HG03045 (cell line): ENCODE results near the gene ZNF335.
"Not testable (repeated sequence)": the region's sequence is repeated elsewhere in the genome, so short reads cannot be mapped to it uniquely, and the experiment has no call there.

Source experiments
- ATAC-seq: cut with Tn5 transposase; IDR thresholded peaks from one replicate; pipeline ENCODE4 v1.9.1; 2021; ENCODE audit warnings: mild to moderate bottlenecking, moderate library complexity; ENCODE audit not compliant: unreplicated experiment

ZNF335 gene

DNA sequence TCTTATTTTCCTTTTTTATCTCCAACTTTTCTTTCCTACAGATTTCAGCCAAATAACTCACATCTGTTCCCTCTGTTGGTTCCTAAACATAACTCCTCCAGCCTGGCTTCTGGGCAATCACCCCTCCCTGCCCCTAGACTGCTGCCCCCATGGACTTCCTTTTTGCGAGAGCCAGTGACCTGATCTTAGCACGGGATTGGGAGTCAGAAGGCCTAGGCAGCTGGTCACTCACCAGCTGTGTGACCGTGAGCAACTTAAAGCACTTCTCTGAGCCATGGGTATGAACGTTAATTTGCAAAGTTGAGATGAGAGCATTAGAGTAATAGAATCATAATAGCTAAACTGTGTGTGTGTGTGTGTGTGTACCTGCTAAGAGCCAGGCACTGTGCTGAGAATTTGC is 32.2 kb upstream of the ZNF335 start:
- no peak for ATAC-seq

GRCh38 chr20:46002008-46002407 is 30.0 kb upstream of the ZNF335 start:
- no peak for ATAC-seq

- ATAC-seq, result no peak
Measured at GRCh38 chr20:46001498-46001897, 29.5 kb upstream of the ZNF335 start.

DNA sequence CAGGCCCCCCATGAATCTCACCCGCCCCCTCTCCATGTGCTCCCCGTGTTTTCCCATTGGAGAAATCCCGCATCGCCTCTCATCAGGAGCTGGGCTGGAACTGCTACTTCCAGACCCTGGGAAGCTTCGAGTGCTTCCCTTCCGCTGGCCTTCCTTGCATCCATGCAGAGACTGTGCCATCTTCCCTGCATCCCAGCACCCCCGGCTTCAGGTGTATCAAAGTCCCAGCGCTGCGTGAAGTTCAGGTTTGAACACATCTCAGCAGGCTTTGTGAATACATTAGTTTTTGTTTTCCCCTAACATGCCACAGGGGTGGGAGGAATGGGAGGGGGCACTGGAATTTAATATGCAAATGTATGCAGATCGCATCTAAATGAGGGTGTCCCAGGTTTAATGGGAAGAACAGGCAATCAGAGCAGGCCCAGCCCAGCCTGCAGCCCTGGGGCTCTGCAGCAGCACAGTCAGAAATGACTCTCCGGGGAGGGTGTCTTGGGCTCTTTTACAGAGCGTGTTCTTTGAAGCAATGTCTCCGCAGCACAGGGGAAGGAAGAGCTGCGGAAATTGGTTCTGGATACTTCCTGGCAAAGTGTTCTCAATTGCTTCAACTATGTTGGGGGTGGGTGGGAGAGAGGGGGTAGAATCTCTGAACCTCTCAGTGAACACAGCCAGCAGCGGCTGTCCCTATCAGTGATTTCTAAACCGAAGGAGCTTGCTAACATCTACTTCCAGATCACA is 28.4 kb upstream of the ZNF335 start:
- no peak for ATAC-seq

GRCh38 chr20:45999557-46000261 is 27.7 kb upstream of the ZNF335 start:
- ATAC-seq, result no peak

DNA sequence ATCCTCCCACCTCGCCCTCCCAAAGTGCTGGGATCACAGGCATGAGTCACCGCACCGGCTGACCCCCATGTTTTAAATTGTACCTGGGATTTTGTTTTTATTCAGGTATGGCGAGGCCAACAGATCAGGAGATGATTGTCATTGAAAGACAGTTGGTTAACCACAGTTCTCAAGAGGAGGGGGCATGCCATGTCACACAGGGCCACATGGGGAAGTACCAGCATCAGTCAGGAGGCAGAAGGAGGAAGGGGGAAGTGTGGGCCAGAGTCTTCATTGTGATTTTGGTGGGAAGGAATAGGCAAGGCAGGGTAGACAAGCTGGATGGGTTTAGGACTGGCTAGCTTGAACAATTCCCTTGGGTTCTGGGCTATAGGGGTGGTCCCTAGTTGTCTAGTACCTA is 26.8 kb upstream of the ZNF335 start:
- no peak for ATAC-seq

DNA sequence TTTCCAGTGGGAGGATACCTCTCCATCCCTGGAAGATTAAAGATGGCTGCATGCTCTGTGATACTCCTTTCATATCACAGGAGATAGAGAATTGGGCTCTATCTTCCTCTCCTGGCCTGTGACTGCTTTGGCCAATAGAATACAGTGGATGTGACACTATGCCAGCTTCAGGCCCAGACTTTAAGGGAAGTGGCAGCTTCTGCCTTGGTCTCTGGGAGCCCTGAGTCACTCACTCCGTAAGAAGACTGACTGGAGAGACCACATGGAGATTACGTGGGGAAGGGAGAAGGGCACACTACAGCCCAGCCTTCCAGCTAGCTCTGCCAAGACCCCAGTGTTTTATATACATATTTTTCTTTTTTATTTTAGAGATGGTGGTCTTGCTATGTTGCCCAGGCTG is 26.3 kb upstream of the ZNF335 start:
- ATAC-seq, result no peak

- ATAC-seq, result no peak
Measured at GRCh38 chr20:45997187-45997586, 25.2 kb upstream of the ZNF335 start.

GRCh38 chr20:45995495-45996097 is 23.6 kb upstream of the ZNF335 start:
- ATAC-seq, result not testable (repeated sequence)

DNA sequence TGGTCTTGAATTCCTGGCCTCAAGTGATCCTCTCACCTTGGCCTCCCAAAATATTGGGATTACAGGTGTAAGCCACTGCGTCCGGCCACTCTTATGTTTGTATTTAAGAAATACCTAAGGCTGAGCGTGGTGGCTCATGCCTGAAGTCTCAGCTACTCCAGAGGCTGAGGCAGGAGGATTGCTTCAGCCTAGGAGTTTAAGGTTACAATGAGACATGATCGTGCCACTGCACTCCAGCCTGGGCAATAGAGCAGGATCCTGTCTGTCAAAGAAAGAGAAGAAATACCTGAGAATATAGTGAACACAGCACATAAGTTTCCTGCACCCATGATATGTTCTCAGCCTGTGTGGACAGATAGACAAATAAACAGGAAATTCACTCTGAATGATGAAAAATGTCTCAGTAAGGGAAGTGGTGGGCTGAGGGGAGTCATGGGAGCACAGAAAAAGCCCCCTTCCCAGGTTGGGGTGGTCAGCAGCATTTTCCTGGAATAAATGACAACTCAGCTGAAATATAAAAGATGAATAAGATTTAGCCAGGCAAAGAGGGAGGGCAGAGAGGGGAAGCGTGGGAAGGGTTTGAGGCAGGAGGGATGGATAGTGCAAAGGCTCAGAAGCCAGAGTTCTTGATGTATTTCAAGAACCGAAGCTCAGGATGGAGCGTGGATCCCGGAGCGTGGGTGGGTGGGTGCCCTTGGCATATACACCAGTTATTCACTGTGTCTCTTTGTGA is 22.9 kb upstream of the ZNF335 start:
- no peak for ATAC-seq

GRCh38 chr20:45993197-45993951 is 21.4 kb upstream of the ZNF335 start:
- no peak for ATAC-seq

GRCh38 chr20:45991616-45992015 is 19.6 kb upstream of the ZNF335 start:
- no peak for ATAC-seq

DNA sequence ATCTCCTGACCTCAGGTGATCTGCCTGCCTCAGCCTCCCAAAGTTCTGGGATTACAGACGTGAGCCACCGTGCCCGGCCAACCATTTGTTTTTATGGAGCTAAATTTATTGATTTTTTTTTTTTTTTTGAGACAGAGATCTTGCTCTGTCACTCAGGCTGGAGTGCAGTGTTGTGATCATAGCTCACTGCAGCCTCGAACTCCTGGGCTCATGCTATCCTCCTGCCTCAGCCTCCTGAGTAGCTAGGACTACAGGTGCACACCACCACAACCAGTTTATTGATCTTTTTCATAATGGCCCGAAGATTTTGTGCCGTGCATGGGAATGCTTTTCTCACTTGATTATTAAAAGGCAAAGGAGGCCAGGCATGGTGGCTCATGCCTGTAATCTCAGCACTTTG is 16.8 kb upstream of the ZNF335 start:
- ATAC-seq, result not testable (repeated sequence)

- ATAC-seq, result no peak
Measured at GRCh38 chr20:45987108-45987780, 15.2 kb upstream of the ZNF335 start.

GRCh38 chr20:45985573-45985972 is 13.6 kb upstream of the ZNF335 start:
- ATAC-seq, result no peak

GRCh38 chr20:45983279-45983743 is 11.3 kb upstream of the ZNF335 start:
- ATAC-seq, result no peak

GRCh38 chr20:45981261-45981660 is 9.3 kb upstream of the ZNF335 start:
- no peak for ATAC-seq

DNA sequence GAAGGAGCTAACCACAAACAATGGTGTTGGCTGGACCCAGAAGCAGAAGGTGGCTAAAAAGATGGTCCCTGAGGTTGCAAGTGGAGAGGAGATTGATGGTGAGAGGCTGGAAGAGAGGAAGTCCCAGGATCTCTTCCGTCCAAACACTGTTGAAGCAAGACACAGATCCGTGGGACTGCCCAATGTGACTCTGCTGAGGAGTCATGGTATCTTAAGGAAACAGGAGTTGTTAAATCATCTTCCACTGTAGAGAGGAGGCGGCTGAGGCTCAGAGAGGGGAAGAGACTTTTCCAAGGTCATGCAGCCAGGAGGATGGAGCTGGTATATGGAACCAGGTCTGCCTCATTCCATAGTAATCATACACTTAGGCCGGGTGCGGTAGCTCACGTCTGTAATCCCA is 4.1 kb upstream of the ZNF335 start:
- ATAC-seq, result no peak

DNA sequence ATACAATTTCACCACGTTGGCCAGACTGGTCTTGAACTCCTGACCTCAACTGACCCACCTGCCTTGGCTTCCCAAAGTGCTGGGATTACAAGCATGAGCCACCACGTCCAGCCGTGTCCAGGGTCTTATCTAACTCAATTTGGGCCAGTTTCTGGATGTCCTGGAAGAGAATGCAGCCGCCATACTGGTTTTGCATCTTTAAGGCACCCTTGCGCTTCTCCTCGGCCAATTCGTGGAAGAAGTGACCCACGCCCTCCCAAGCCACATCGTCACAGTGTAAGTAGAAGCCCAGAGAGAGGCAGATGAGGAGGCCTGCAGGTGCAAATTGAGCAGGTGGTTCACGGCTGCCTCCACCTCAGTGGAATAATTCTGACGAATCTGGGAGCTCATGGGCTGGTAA is 3.7 kb upstream of the ZNF335 start:
- no peak for ATAC-seq

DNA sequence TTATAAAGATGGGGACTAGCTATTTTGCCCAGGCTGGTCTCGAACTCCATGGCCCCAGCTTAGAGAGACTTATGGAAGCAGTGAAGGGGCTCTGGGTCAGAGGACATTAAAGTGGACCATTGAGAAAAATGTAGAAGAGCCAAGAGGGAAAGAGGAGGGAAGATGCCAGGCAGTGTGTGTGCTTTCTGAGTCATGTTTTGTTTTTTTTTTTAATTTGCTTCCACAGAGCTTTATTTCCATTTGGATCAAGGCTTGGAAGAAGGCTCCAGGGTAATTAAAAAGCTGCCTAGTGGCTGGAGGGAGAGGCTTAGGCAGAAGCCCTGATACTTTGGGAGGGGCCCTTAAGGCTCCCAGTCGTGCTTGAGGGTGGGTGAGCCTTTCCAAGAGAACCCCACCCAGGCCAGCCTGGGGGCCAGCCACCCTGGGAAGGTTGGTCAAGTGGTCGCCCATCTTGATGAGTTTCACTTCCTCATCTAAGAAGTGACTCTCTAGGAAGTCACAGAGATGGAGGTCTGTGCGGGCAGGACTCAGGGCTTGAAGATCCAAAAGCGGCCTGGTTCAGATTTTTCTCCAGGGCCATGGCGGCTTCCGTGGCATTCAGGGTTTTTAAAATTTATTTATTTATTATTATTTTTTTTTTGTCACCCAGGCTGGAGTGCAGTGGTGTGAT is 3.0 kb upstream of the ZNF335 start:
- no peak for ATAC-seq
